ENCODE data around the gene C6. TPM values are rescaled to one million over a fixed set of nuclear protein-coding genes. Genes with fewer than 3 reads are reported as not detected.

C6 gene
- total RNA-seq: 0.55 TPM

GRCh38 chr5:41213340-41213739 lies at the start of gene C6:
TSS of gene C6 (minus strand) at chr5:41213532. CDS start at chr5:41203230, 10,302 bp downstream.

Other genes with a start within 250 kb of the C6 start
- gene MROH2B, start 142.2 kb downstream of the C6 start, total RNA-seq: not detected

All from camera-type eye (tissue), 1 donor.